GM18873 (cell line): ENCODE results near the gene IGHMBP2.

Source experiments
- ATAC-seq: cut with Tn5 transposase; IDR thresholded peaks from one replicate; pipeline ENCODE4 v1.9.1; 2021; ENCODE audit warnings: mild to moderate bottlenecking, moderate library complexity, moderate number of reproducible peaks; ENCODE audit not compliant: unreplicated experiment, low FRiP score

IGHMBP2 gene

GRCh38 chr11:68924073-68924925, 20.6 kb downstream of the IGHMBP2 start:
- no peak for ATAC-seq

- ATAC-seq: no peak
Observed at GRCh38 chr11:68925611-68926010, 21.9 kb downstream of the IGHMBP2 start.

GRCh38 chr11:68927280-68928135, 23.8 kb downstream of the IGHMBP2 start:
- no peak for ATAC-seq

- no peak for ATAC-seq
Observed at GRCh38 chr11:68928136-68928880, 24.6 kb downstream of the IGHMBP2 start.

- ATAC-seq: no peak
Observed at GRCh38 chr11:68929135-68929534, 25.4 kb downstream of the IGHMBP2 start.

GRCh38 chr11:68929706-68930570, 26.2 kb downstream of the IGHMBP2 start:
- no peak for ATAC-seq

GRCh38 chr11:68930991-68931855, 27.5 kb downstream of the IGHMBP2 start:
- no peak for ATAC-seq

GRCh38 chr11:68931911-68932310, 28.2 kb downstream of the IGHMBP2 start:
- no peak for ATAC-seq

- no peak for ATAC-seq
Observed at GRCh38 chr11:68932358-68932757, 28.7 kb downstream of the IGHMBP2 start.

- ATAC-seq: no peak
Observed at GRCh38 chr11:68932933-68933577, 29.4 kb downstream of the IGHMBP2 start.

GRCh38 chr11:68933605-68934320, 30.1 kb downstream of the IGHMBP2 start:
- ATAC-seq: no peak

- no peak for ATAC-seq
Observed at GRCh38 chr11:68934321-68934645, 30.6 kb downstream of the IGHMBP2 start.

- no peak for ATAC-seq
Observed at GRCh38 chr11:68934666-68935065, 31.0 kb downstream of the IGHMBP2 start.

GRCh38 chr11:68935066-68935465, 31.4 kb downstream of the IGHMBP2 start:
- no peak for ATAC-seq

- ATAC-seq: no peak
Observed at GRCh38 chr11:68935516-68936357, 32.0 kb downstream of the IGHMBP2 start.

GRCh38 chr11:68936358-68936636, 32.6 kb downstream of the IGHMBP2 start:
- ATAC-seq: no peak
